GM12801 (cell line): Measurements from ENCODE around the gene SLC15A4.

Source experiments
- TF ChIP-seq, protein P1 (sequence below): IDR thresholded peaks from one replicate; pipeline ENCODE4 v1.5.1; 2011; ENCODE audit warnings: control low read depth; ENCODE audit not compliant: insufficient read length; ENCODE audit errors: extremely low read depth

Gene SLC15A4

DNA sequence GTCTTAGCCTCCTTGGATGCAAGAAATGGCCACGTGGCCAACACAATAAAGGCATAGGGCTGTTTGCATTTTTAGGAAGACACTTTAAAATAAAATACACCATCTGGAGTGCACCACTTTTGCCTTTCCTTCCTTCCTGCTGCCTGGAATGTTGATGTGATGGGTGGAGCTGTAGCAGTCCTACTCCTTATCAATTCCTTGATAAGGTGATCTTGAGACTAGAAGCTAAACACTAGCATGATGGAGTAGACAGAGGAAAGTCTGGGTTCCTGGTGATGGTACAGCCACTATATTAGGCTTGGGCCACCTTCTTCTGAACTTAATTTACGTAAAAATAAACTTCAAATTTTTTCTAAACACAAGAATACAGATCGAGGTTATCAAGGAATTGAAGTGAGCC is 26.6 kb upstream of the SLC15A4 start:
- TF ChIP-seq, protein P1, sequence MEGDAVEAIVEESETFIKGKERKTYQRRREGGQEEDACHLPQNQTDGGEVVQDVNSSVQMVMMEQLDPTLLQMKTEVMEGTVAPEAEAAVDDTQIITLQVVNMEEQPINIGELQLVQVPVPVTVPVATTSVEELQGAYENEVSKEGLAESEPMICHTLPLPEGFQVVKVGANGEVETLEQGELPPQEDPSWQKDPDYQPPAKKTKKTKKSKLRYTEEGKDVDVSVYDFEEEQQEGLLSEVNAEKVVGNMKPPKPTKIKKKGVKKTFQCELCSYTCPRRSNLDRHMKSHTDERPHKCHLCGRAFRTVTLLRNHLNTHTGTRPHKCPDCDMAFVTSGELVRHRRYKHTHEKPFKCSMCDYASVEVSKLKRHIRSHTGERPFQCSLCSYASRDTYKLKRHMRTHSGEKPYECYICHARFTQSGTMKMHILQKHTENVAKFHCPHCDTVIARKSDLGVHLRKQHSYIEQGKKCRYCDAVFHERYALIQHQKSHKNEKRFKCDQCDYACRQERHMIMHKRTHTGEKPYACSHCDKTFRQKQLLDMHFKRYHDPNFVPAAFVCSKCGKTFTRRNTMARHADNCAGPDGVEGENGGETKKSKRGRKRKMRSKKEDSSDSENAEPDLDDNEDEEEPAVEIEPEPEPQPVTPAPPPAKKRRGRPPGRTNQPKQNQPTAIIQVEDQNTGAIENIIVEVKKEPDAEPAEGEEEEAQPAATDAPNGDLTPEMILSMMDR: no peak

DNA sequence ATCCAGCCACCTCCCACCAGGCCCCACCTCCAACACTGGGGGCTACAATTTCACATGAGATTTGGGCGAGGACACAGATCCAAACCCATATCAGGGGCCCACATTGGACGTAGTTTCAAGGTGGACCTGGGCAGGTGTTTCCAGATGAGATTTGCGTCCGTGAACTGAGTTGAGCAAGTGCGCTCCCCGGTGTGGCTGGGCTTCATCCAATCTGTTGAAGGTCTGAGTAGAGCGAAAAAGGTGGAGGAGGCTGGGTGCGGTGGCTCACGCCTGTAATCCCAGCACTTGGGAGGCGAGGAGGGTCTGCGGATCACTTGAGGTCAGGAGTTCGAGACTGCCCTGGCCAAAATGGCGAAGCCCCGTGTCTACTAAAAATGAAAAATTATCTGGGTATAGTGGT is 24.6 kb upstream of the SLC15A4 start:
- TF ChIP-seq, protein P1: no peak

DNA sequence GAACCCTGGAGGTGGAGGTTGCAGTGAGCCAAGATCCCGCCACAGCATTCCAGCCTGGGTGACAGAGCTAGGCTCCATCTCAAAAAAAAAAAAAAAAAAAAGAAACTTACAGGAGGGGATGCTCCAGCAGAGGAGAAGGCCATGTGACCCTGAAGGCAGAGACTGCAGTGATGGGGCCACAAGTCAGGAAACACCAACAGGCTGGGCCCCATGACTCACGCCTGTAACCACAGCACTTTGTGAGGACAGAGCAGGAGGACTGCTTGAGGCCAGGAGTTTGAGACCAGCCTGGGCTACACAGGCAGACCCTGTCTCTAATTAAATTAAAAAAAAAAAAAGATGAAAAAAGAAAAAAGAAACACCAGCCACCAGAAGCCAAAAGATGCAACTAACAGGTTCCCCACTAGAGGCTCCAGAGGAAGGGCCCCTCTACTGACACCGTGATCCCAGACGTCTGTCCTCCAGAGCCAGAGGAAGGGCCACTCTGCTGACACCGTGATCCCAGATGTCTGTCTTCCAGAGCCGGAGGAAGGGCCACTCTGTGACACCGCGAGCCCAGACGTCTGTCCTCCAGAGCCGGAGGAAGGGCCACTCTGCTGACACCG is 20.4 kb upstream of the SLC15A4 start:
- TF ChIP-seq, protein P1: no peak

- TF ChIP-seq, protein P1: no peak
Measured at GRCh38 chr12:128843538-128843937, 19.8 kb upstream of the SLC15A4 start.

GRCh38 chr12:128842579-128842978 is 18.8 kb upstream of the SLC15A4 start:
- TF ChIP-seq, protein P1: no peak

- TF ChIP-seq, protein P1: no peak
Measured at GRCh38 chr12:128840862-128841468, 17.2 kb upstream of the SLC15A4 start.

DNA sequence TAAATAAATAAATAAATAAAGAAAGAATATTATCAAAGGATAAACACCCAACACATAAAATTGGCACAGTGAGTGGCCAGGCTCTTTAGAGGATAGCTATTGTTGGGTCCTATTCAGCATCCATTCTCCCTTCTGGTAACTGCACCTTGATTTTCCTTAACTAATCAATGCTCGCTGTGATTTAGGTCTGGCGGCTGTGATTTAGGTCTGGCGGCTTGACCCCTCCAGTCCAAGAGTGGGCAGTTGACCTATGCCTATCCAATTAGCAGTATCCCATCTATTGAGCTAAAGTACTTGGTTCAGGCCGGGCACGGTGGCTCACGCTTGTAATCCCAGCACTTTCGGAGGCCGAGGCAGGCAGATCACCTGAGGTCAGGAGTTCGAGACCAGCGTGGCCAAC is 9.7 kb upstream of the SLC15A4 start:
- TF ChIP-seq, protein P1: no peak

- TF ChIP-seq, protein P1: no peak
Measured at GRCh38 chr12:128830505-128830893, 6.7 kb upstream of the SLC15A4 start.
